ENCODE results near the gene FRS2.

DNA sequence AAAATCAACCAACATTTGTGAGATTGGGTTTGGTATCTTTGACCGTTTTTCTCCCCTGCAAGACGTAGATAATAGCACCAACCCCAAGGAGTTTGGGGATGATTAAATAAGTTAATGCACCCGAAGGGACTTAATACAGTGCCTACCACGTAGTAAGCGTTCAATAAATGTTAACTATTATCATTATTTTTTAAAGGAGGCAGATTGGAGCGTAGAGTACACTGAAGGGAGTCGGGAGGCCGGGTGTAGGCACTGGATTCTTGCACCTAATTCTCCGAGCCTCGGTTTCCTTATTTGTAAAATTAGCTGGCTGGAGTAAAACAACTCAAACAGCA is 367 bp upstream of the FRS2 start:
- TF ChIP-seq, protein P1, sequence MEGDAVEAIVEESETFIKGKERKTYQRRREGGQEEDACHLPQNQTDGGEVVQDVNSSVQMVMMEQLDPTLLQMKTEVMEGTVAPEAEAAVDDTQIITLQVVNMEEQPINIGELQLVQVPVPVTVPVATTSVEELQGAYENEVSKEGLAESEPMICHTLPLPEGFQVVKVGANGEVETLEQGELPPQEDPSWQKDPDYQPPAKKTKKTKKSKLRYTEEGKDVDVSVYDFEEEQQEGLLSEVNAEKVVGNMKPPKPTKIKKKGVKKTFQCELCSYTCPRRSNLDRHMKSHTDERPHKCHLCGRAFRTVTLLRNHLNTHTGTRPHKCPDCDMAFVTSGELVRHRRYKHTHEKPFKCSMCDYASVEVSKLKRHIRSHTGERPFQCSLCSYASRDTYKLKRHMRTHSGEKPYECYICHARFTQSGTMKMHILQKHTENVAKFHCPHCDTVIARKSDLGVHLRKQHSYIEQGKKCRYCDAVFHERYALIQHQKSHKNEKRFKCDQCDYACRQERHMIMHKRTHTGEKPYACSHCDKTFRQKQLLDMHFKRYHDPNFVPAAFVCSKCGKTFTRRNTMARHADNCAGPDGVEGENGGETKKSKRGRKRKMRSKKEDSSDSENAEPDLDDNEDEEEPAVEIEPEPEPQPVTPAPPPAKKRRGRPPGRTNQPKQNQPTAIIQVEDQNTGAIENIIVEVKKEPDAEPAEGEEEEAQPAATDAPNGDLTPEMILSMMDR (IDR thresholded peaks at IDR 0.05), result no peak
- TF ChIP-seq POLR2A (IDR thresholded peaks at IDR 0.05), result no peak

Measured in esophagus squamous epithelium (tissue), 4 donors.